HepG2 (cell line): ENCODE measurements around the gene NUDT3. TPM values are rescaled to one million over a fixed set of nuclear protein-coding genes. Genes with fewer than 3 reads are reported as not detected.

ENCODE experiments used
- ADNP ChIP-seq: sonication (generic); formaldehyde crosslinking; IDR thresholded peaks from 2 replicates; pipeline ENCODE4 v1.4.0; 2020; ENCODE audit warnings: missing genetic modification reagents
- CENPBD1 ChIP-seq: sonication (generic); formaldehyde crosslinking; IDR thresholded peaks from 2 replicates; pipeline ENCODE4 v1.8.0; 2022; ENCODE audit warnings: missing genetic modification reagents, low read depth, mild to moderate bottlenecking, borderline replicate concordance
- HOXA9 ChIP-seq: sonication (generic); formaldehyde crosslinking; IDR thresholded peaks from 2 replicates; pipeline ENCODE4 v1.8.1; 2022; ENCODE audit warnings: missing genetic modification reagents, mild to moderate bottlenecking, moderate library complexity, borderline replicate concordance
- KDM2A ChIP-seq: sonication (generic); formaldehyde crosslinking; IDR thresholded peaks from 2 replicates; pipeline ENCODE4 v1.4.0; 2020; ENCODE audit warnings: low read depth, missing genetic modification reagents, borderline replicate concordance
- MIXL1 ChIP-seq: IDR thresholded peaks from 2 replicates; pipeline ENCODE4 v1.6.1; 2016
- MTF2 ChIP-seq: sonication (generic); formaldehyde crosslinking; IDR thresholded peaks from 2 replicates; pipeline ENCODE4 v1.5.0; 2020; ENCODE audit warnings: missing genetic modification reagents, borderline replicate concordance
- NBN ChIP-seq: fragments of 450-650 bp; conservative IDR thresholded peaks from 2 replicates; pipeline ENCODE4 v1.6.1; 2017
- NKX3-1 ChIP-seq: sonication (generic); formaldehyde crosslinking; IDR thresholded peaks from 2 replicates; pipeline ENCODE4 v1.5.0; 2020; ENCODE audit warnings: missing genetic modification reagents
- PHF21A ChIP-seq: sonication (generic); formaldehyde crosslinking; IDR thresholded peaks from 2 replicates; pipeline ENCODE4 v1.5.0; 2020; ENCODE audit warnings: mild to moderate bottlenecking, missing genetic modification reagents
- RFXAP ChIP-seq: sonication (generic); formaldehyde crosslinking; IDR thresholded peaks from 2 replicates; pipeline ENCODE4 v1.4.0; 2020; ENCODE audit warnings: missing genetic modification reagents, borderline replicate concordance
- SIN3A ChIP-seq: IDR thresholded peaks from 2 replicates; pipeline ENCODE4 v1.6.1; 2011; ENCODE audit warnings: low read depth, mild to moderate bottlenecking, control low read depth, low read length, borderline replicate concordance
- UBTF ChIP-seq: sonication (generic); formaldehyde crosslinking; IDR thresholded peaks from 2 replicates; pipeline ENCODE4 v1.4.0; 2020; ENCODE audit warnings: mild to moderate bottlenecking, missing genetic modification reagents
- ZBTB40 ChIP-seq, 2 experiments: fragments of 450-650 bp in 1 of 2; sonication (generic) in 1 of 2; formaldehyde crosslinking in 1 of 2; IDR thresholded peaks; 2 replicates each; pipeline versions ENCODE4 v1.6.1 to v1.8.0; 2016 to 2022; ENCODE audit warnings: antibody characterized with exemption in 1 of 2, mild to moderate bottlenecking in 1 of 2, missing genetic modification reagents in 1 of 2
- ZNF317 ChIP-seq: sonication (generic); formaldehyde crosslinking; IDR thresholded peaks from 2 replicates; pipeline ENCODE4 v1.5.0; 2020; ENCODE audit warnings: mild to moderate bottlenecking, missing genetic modification reagents
- ZNF703 ChIP-seq: sonication (generic); formaldehyde crosslinking; IDR thresholded peaks from 2 replicates; pipeline ENCODE4 v1.5.1; 2020; ENCODE audit warnings: missing genetic modification reagents, mild to moderate bottlenecking, moderate library complexity, borderline replicate concordance
- ZNF724P ChIP-seq: sonication (generic); formaldehyde crosslinking; IDR thresholded peaks from 2 replicates; pipeline ENCODE4 v1.8.0; 2022; ENCODE audit warnings: missing genetic modification reagents, borderline replicate concordance
- polyA plus RNA-seq, 8 experiments: library from polyadenylated mRNA; depleted of rRNA in 3 of 8; stranded (reverse) in 7 of 8; unstranded in 1 of 8; fragments of >200 nt; fragmentation: Illumina TruSeq in 4 of 8; extraction: Trizol in 4 of 8; gene quantifications; 2 replicates each; pipeline versions ENCODE4 v1.2.1 to v1.2.3, GENCODE V29; 2011 to 2016; ENCODE audit warnings: low read depth in 4 of 8, missing spikeins in 1 of 8, mixed read lengths in 1 of 8; ENCODE audit not compliant: insufficient read depth in 1 of 8
- total RNA-seq, 5 experiments: library from RNA; depleted of rRNA; stranded (reverse); fragments of >200 nt; fragmentation: Illumina TruSeq; extraction: Trizol; gene quantifications; 2 replicates each; pipeline ENCODE4 v1.2.3, GENCODE V29; 2016; ENCODE audit warnings: low read depth in 1 of 5

The NUDT3 gene
- total and polyA plus RNA-seq, 2 of the 13 experiments (the other 11 are each of a cell fraction or from before 2014, with no cell fraction given): 20.2 to 20.6 TPM

- TF ChIP-seq ZNF724P (CRISPR knock-in tag) (peak; percentile 60; the same call in 1 of the 2 replicates), KDM2A (CRISPR knock-in tag) (peak; percentile 80; the same call in 1 of the 2 replicates), HOXA9 (CRISPR knock-in tag) (no peak), ZNF317 (CRISPR knock-in tag) (peak; percentile 94), MIXL1 (CRISPR knock-in tag) (peak; percentile 65), CENPBD1 (peak; percentile 88; the same call in 1 of the 2 replicates), RFXAP (CRISPR knock-in tag) (peak; percentile 53; the same call in 1 of the 2 replicates), ZNF703 (no peak; the same call in 1 of the 2 replicates), NBN (no peak), SIN3A (peak; percentile 90; the same call in 1 of the 2 replicates), PHF21A (CRISPR knock-in tag) (peak; percentile 16; the same call in 1 of the 2 replicates), ZBTB40 (IDR thresholded peaks at IDR 0.05) (no peak), ZBTB40 (CRISPR knock-in tag; IDR thresholded peaks at IDR 0.05) (peak; percentile 73; the same call in 1 of the 2 replicates), ADNP (CRISPR knock-in tag) (no peak), UBTF (CRISPR knock-in tag) (peak; percentile 63; the same call in 1 of the 2 replicates), NKX3-1 (CRISPR knock-in tag) (no peak; the same call in 1 of the 2 replicates), MTF2 (CRISPR knock-in tag) (no peak)
Observed at GRCh38 chr6:34425498-34426410, 33.3 kb upstream of the NUDT3 start, which contains the start of gene RPS10 (continued).
